DOHH2 (cell line): ENCODE measurements around the gene HES4.

Experiments
- H3F3A ChIP-seq: fragments of 200-600 bp; sonication (generic), shearing (Covaris generic); 2 replicates; pipeline ENCODE4 v1.6.0; 2016; ENCODE audit warnings: antibody characterized with exemption, mild to moderate bottlenecking; ENCODE audit not compliant: control insufficient read depth, insufficient read depth
- H3K27ac ChIP-seq: fragments of 200-600 bp; sonication (generic); 2 replicates; pipeline ENCODE4 v1.5.1; 2014; ENCODE audit warnings: low read depth, mild to moderate bottlenecking, low read length, moderate library complexity
- H3K27me3 ChIP-seq: fragments of 200-600 bp; sonication (generic); 2 replicates; pipeline ENCODE4 v1.6.1; 2014; ENCODE audit warnings: mild to moderate bottlenecking, low read length, mixed read lengths; ENCODE audit not compliant: control insufficient read depth
- H3K36me3 ChIP-seq: fragments of 200-600 bp; sonication (generic); 2 replicates; pipeline ENCODE4 v1.6.1; 2014; ENCODE audit warnings: mild to moderate bottlenecking, low read length, moderate library complexity, mixed read lengths; ENCODE audit not compliant: control insufficient read depth
- H3K4me1 ChIP-seq: fragments of 200-600 bp; sonication (generic); 2 replicates; pipeline ENCODE4 v1.6.1; 2014; ENCODE audit warnings: mild to moderate bottlenecking, low read length, mixed read lengths; ENCODE audit not compliant: control insufficient read depth
- H3K4me2 ChIP-seq: fragments of 200-600 bp; sonication (generic); 2 replicates; pipeline ENCODE4 v1.6.0; 2014; ENCODE audit warnings: mild to moderate bottlenecking, low read length, moderate library complexity
- H3K4me3 ChIP-seq: fragments of 200-600 bp; sonication (generic); 2 replicates; pipeline ENCODE4 v1.5.1; 2014; ENCODE audit warnings: mild to moderate bottlenecking, low read length, mixed read lengths
- H3K79me2 ChIP-seq: fragments of 200-600 bp; sonication (generic); 2 replicates; pipeline ENCODE4 v1.6.1; 2014; ENCODE audit warnings: mild to moderate bottlenecking, low read length, mixed read lengths; ENCODE audit not compliant: control insufficient read depth
- H3K9me2 ChIP-seq: fragments of 200-600 bp; sonication (generic); replicated peaks from 2 replicates; pipeline ENCODE4 v1.6.1; 2014; ENCODE audit warnings: mild to moderate bottlenecking, low read length, mixed read lengths; ENCODE audit not compliant: control insufficient read depth
- H3K9me3 ChIP-seq: fragments of 200-600 bp; sonication (generic); 2 replicates; pipeline ENCODE4 v1.6.1; 2014; ENCODE audit warnings: antibody characterized with exemption, low read length, mixed read lengths; ENCODE audit not compliant: control insufficient read depth, insufficient read depth
- H4K20me1 ChIP-seq: fragments of 200-600 bp; sonication (generic); 2 replicates; pipeline ENCODE4 v1.6.0; 2014; ENCODE audit warnings: low read depth, mild to moderate bottlenecking, antibody characterized with exemption, low read length, moderate library complexity; ENCODE audit not compliant: control insufficient read depth, insufficient read depth
- EZH2phosphoT487 ChIP-seq: fragments of 200-600 bp; sonication (generic); IDR thresholded peaks from 2 replicates; pipeline ENCODE4 v1.6.1; 2017; ENCODE audit warnings: borderline replicate concordance, mild to moderate bottlenecking, antibody characterized with exemption, low read length, moderate library complexity, mixed read lengths
- TF ChIP-seq, protein P1 (sequence below): fragments of 200-600 bp; sonication (generic); IDR thresholded peaks from one replicate; pipeline ENCODE4 v1.5.1; 2014; ENCODE audit warnings: antibody characterized with exemption, mild to moderate bottlenecking, low read depth, low read length; ENCODE audit not compliant: poor library complexity, severe bottlenecking

Gene HES4

DNA sequence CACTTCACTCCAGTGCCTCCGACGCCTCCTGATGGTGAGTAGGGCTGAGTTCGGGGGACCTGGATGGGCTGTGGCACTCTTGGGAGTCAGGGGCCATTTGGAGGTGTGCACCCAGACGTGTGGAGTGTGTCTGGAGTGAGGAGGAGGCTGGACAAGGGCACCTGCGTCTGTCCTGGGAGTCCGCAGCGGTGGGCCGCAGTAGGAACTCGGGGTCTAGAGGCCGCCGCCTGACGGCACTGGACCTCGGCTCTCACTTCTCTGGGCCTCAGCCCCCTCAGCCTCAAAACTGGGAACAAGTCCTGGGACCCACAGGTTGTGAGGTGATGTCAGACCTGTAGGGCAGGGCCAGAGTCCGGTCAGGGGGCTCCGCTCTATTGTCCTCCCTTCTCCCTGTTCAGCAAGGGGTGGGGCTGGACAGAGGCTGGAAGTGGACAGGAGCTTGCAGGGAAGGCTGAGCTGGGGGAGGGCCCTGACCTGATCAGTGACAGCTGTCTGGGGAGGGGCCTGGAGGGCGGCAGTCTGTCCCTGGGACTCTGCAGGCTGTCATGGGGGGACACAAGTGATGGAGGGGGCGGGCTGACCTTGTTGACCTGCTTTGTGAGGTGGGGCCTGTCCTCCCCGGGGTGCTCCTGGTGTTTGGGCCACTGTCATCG is 35.5 kb upstream of the HES4 start:
- H3K27ac ChIP-seq = no peak overlapping the region
- H3K4me3 ChIP-seq = no peak overlapping the region
- H3F3A ChIP-seq = no peaks in the 10 kb centered on the region
- H3K79me2 ChIP-seq = no peaks in the 10 kb centered on the region
- H3K27me3 ChIP-seq = peaks cover 69% of the 10 kb centered on the region
- no peaks in the 10 kb centered on the region for H3K36me3 ChIP-seq
- H4K20me1 ChIP-seq = no peaks in the 10 kb centered on the region; the same call in none of the 2 replicates
- no peaks in the 10 kb centered on the region for H3K9me3 ChIP-seq
- TF ChIP-seq, protein P1, sequence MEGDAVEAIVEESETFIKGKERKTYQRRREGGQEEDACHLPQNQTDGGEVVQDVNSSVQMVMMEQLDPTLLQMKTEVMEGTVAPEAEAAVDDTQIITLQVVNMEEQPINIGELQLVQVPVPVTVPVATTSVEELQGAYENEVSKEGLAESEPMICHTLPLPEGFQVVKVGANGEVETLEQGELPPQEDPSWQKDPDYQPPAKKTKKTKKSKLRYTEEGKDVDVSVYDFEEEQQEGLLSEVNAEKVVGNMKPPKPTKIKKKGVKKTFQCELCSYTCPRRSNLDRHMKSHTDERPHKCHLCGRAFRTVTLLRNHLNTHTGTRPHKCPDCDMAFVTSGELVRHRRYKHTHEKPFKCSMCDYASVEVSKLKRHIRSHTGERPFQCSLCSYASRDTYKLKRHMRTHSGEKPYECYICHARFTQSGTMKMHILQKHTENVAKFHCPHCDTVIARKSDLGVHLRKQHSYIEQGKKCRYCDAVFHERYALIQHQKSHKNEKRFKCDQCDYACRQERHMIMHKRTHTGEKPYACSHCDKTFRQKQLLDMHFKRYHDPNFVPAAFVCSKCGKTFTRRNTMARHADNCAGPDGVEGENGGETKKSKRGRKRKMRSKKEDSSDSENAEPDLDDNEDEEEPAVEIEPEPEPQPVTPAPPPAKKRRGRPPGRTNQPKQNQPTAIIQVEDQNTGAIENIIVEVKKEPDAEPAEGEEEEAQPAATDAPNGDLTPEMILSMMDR = no peak
- H3K4me2 ChIP-seq = no peak overlapping the region
- H3K9me2 ChIP-seq = no peaks in the 10 kb centered on the region
- H3K4me1 ChIP-seq = peaks cover 41% of the 10 kb centered on the region

DNA sequence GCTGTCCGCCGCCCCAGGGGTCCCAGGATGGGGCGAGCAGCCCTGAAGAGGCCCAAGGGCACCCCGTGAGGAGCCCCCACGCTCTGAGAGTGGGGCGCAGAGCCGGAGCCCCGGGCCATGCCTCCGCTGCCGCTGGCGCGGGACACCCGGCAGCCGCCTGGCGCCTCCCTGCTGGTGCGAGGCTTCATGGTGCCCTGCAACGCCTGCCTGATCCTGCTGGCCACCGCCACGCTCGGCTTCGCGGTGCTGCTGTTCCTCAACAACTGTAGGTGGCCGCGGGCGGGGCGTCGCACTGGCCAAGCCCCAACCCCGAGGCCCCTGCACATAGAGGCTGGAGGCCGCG is 34.5 kb upstream of the HES4 start:
- H3K4me2 ChIP-seq = peak overlapping the region; percentile 66; the same call in 1 of the 2 replicates
- H3K4me3 ChIP-seq = no peak overlapping the region
- TF ChIP-seq EZH2phosphoT487 = no peak
- no peaks in the 10 kb centered on the region; the same call in none of the 2 replicates for H4K20me1 ChIP-seq
- H3K79me2 ChIP-seq = no peaks in the 10 kb centered on the region
- no peaks in the 10 kb centered on the region for H3K36me3 ChIP-seq
- H3F3A ChIP-seq = no peaks in the 10 kb centered on the region
- no peak overlapping the region for H3K27ac ChIP-seq
- peaks cover 59% of the 10 kb centered on the region for H3K27me3 ChIP-seq
- no peaks in the 10 kb centered on the region for H3K9me2 ChIP-seq
- no peaks in the 10 kb centered on the region for H3K9me3 ChIP-seq
- peaks cover 30% of the 10 kb centered on the region for H3K4me1 ChIP-seq

DNA sequence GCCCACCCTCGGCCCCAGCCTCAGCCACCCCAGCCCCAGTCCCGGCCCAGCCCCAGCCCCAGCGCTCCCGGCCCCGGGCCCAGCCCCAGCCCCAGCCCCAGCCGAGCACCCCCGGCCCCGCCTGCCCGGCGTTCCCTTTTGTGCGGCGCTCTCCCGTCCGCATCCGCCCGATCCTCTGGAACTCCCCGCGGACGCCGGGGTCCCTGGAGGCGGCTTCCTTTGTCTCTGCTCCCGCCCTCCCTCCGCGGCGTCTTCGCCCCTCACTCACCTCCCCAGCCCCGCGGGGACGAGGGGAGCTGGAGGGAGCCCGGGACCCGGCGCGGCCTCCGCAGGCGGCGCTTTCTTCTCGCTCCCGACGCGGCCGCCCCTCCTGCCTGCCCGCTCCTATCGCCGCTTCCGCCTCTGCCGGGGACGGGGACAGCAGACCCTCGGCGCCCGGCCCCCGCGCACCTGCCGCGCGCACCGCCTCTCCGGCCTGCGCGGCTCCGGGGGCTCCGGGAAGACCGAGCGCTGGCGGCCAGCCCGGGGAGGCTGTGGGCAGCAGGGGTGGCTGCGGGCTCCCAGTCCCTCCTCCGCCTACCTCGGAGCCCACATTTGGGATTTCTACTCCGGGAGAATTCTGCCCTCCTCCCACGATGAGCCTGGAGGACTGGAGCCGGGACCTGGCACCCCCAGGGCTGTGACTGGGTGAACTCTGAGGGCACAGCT is 34.0 kb upstream of the HES4 start:
- H4K20me1 ChIP-seq = no peaks in the 10 kb centered on the region; the same call in none of the 2 replicates
- H3K4me1 ChIP-seq = peaks cover 25% of the 10 kb centered on the region
- peak overlapping the region; percentile 66 for H3K4me2 ChIP-seq
- H3K27me3 ChIP-seq = peaks cover 54% of the 10 kb centered on the region
- no peaks in the 10 kb centered on the region for H3K9me3 ChIP-seq
- H3K36me3 ChIP-seq = no peaks in the 10 kb centered on the region
- peak overlapping the region; percentile 42 for H3K4me3 ChIP-seq
- TF ChIP-seq EZH2phosphoT487 = peak; percentile 74; the same call in 1 of the 2 replicates
- TF ChIP-seq, protein P1 = no peak
- H3K79me2 ChIP-seq = no peaks in the 10 kb centered on the region
- no peak overlapping the region for H3K27ac ChIP-seq
- H3F3A ChIP-seq = no peaks in the 10 kb centered on the region
- no peaks in the 10 kb centered on the region for H3K9me2 ChIP-seq

DNA sequence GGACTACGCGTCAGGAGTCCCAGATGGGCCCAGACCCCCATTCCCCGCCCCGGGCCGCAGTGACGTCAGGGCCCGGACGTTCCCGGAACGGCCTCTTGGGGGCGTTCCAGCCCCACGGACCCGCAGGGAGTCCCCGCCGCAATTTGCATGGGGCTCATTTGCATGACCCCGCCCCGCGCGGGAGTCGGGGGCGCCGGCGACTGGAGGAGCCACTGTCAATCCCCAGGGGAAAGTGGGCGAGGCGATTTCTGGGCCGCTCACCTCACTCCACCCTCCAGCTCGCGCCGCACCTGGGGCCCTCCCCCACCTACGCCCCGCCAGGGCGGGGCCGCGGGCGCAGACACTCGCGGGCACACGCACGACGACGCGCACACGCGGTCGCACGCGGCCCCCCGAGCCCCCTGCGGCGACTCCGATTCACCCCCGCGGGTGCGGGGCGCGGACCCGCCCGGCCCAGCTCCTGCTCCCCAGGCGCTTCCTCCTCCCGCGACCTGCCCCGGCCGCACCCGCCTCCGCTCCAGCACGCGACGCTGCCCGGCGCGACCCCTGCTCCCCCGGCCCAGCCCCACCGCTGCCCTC is 33.2 kb upstream of the HES4 start:
- no peaks in the 10 kb centered on the region for H3K9me3 ChIP-seq
- H3K4me1 ChIP-seq = peaks cover 24% of the 10 kb centered on the region
- no peaks in the 10 kb centered on the region for H3K79me2 ChIP-seq
- H3F3A ChIP-seq = no peaks in the 10 kb centered on the region
- H3K4me2 ChIP-seq = peak overlapping the region; percentile 66
- H4K20me1 ChIP-seq = no peaks in the 10 kb centered on the region; the same call in none of the 2 replicates
- H3K27me3 ChIP-seq = peaks cover 46% of the 10 kb centered on the region
- no peaks in the 10 kb centered on the region for H3K36me3 ChIP-seq
- H3K27ac ChIP-seq = no peak overlapping the region
- TF ChIP-seq, protein P1 = peak; percentile 83
- TF ChIP-seq EZH2phosphoT487 = no peak
- peak overlapping the region; percentile 51 for H3K4me3 ChIP-seq
- no peaks in the 10 kb centered on the region for H3K9me2 ChIP-seq
